ENCODE results near the gene PAXIP1.

The PAXIP1 gene

DNA sequence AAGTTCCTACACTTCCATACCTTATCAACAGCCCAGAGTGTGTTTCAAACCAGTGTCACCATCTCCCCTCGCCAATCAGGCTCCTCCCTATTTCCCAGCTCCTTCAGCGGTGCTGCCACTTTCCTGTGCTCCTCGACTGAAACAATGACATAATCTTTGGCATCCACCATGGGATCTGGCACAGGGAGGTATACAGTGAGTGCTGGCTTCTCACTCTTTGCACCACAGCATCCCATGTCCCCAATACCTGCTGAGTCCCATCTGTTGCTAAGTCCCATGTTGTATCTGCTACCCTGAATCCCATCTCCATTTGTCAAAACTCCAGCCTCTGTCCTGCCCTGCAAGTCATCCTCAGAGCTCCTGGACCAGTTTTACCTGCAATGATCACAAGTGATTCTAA lies 15.4 kb downstream of the PAXIP1 start:
- DNase-seq (ENCODE audit: extremely low spot score) = no peak
- ChIA-PET CTCF (no interaction called here), POLR2A (interaction anchor here (1.5 kb wide), 1 partner anchor 16 kb away, joined by 4 read pairs; the partner anchor contains the start of gene PAXIP1)
- TF ChIP-seq FOXK2 (IDR thresholded peaks at IDR 0.05) = no peak
- TF ChIP-seq ARNT (IDR thresholded peaks at IDR 0.05) = no peak
- TF ChIP-seq BHLHE40 (IDR thresholded peaks at IDR 0.05; ENCODE audit: borderline replicate concordance) = no peak
- TF ChIP-seq LEF1 (IDR thresholded peaks at IDR 0.05; ENCODE audit: borderline replicate concordance) = no peak
- TF ChIP-seq L3MBTL2 (conservative IDR thresholded peaks at IDR 0.05) = no peak
- TF ChIP-seq ELF4 (IDR thresholded peaks at IDR 0.05) = no peak

DNA sequence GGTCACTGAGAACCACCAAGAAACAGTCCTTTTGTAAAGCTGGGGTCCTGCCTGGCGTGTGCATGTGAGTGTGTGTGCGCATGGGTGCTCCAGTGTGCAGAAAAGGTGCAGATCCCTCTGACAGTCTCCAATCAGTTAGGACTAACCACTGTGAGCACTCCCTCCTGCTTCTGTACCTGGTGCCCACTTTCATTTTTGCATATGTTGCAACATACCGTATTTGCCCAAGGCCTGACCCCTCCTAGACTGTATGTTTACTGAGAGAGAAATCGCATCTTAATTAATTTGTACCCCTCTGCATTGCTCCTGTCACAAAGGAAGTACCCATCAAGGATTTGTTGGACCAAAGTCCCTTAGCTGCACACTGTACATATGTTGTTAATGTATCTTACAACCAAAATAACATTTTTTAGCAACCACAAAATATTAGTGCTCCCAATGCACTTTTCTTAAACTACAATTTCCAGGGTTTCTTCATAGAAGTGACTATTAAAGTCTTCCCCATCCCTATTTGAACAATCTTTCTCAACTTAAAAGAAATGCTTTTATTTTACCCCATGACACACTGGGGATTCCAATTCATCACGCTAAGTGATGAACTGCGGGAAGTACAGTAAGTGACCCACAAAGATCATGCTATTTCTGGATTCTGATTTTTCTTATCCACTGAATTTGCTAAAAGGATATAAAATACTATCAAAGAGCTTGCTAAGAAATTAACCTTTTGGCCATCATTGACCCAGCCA lies 16.6 kb downstream of the PAXIP1 start:
- no peak for DNase-seq (ENCODE audit: extremely low spot score)
- TF ChIP-seq ARNT (IDR thresholded peaks at IDR 0.05) (no peak), FOXK2 (IDR thresholded peaks at IDR 0.05) (no peak), FOXM1 (IDR thresholded peaks at IDR 0.05; ENCODE audit: borderline replicate concordance) (no peak), TARDBP (IDR thresholded peaks at IDR 0.05) (no peak), ZNF384 (IDR thresholded peaks at IDR 0.05) (no peak), ELF4 (IDR thresholded peaks at IDR 0.05) (no peak), L3MBTL2 (conservative IDR thresholded peaks at IDR 0.05) (no peak), FOXA1 (IDR thresholded peaks at IDR 0.05) (no peak), SUZ12 (IDR thresholded peaks at IDR 0.05) (no peak), HDGF (IDR thresholded peaks at IDR 0.05; ENCODE audit: borderline replicate concordance) (no peak), NFRKB (IDR thresholded peaks at IDR 0.05) (no peak), BHLHE40 (IDR thresholded peaks at IDR 0.05; ENCODE audit: borderline replicate concordance) (no peak), LEF1 (IDR thresholded peaks at IDR 0.05; ENCODE audit: borderline replicate concordance) (no peak), CTBP1 (IDR thresholded peaks at IDR 0.05; ENCODE audit: borderline replicate concordance) (no peak), SP1 (IDR thresholded peaks at IDR 0.05) (no peak)
- TF ChIP-seq, protein P1, sequence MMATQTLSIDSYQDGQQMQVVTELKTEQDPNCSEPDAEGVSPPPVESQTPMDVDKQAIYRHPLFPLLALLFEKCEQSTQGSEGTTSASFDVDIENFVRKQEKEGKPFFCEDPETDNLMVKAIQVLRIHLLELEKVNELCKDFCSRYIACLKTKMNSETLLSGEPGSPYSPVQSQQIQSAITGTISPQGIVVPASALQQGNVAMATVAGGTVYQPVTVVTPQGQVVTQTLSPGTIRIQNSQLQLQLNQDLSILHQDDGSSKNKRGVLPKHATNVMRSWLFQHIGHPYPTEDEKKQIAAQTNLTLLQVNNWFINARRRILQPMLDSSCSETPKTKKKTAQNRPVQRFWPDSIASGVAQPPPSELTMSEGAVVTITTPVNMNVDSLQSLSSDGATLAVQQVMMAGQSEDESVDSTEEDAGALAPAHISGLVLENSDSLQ (IDR thresholded peaks at IDR 0.05) = no peak
- ChIA-PET POLR2A (no interaction called here), CTCF (no interaction called here)

- CTCF ChIA-PET = interaction anchor here (1.4 kb wide), 1 partner anchor 9 kb away, joined by 6 read pairs; no protein-coding TSS in a partner anchor
- POLR2A ChIA-PET = interaction anchor here (1.1 kb wide), 1 partner anchor 17 kb away, joined by 3 read pairs; no protein-coding TSS in a partner anchor
- DNase-seq (ENCODE audit: extremely low spot score) = no peak
- TF ChIP-seq, protein P1 (IDR thresholded peaks at IDR 0.05) = no peak
- TF ChIP-seq TARDBP (IDR thresholded peaks at IDR 0.05) (no peak), ARNT (IDR thresholded peaks at IDR 0.05) (no peak), SP1 (IDR thresholded peaks at IDR 0.05) (no peak), BHLHE40 (IDR thresholded peaks at IDR 0.05; ENCODE audit: borderline replicate concordance) (no peak), ELF4 (IDR thresholded peaks at IDR 0.05) (no peak), L3MBTL2 (conservative IDR thresholded peaks at IDR 0.05) (no peak), HDGF (IDR thresholded peaks at IDR 0.05; ENCODE audit: borderline replicate concordance) (no peak), LEF1 (IDR thresholded peaks at IDR 0.05; ENCODE audit: borderline replicate concordance) (no peak), NFRKB (IDR thresholded peaks at IDR 0.05) (no peak), ZNF384 (IDR thresholded peaks at IDR 0.05) (no peak), CTBP1 (IDR thresholded peaks at IDR 0.05; ENCODE audit: borderline replicate concordance) (no peak), FOXA1 (IDR thresholded peaks at IDR 0.05) (no peak), FOXM1 (IDR thresholded peaks at IDR 0.05; ENCODE audit: borderline replicate concordance) (no peak), FOXK2 (IDR thresholded peaks at IDR 0.05) (no peak), SUZ12 (IDR thresholded peaks at IDR 0.05) (no peak)
Measured at GRCh38 chr7:154985230-154985629, 17.7 kb downstream of the PAXIP1 start.

- CTCF ChIA-PET = interaction anchor here (0.8 to 1.4 kb wide), 2 partner anchors 8 to 1542 kb away, joined by 4 to 6 read pairs; no protein-coding TSS in a partner anchor
- no peak for DNase-seq (ENCODE audit: extremely low spot score)
- POLR2A ChIA-PET = interaction anchor here (1.1 kb wide), 1 partner anchor 17 kb away, joined by 3 read pairs; no protein-coding TSS in a partner anchor
- TF ChIP-seq NFRKB (IDR thresholded peaks at IDR 0.05) (no peak), ZNF384 (IDR thresholded peaks at IDR 0.05) (no peak), LEF1 (IDR thresholded peaks at IDR 0.05; ENCODE audit: borderline replicate concordance) (no peak), HDGF (IDR thresholded peaks at IDR 0.05; ENCODE audit: borderline replicate concordance) (no peak), CTBP1 (IDR thresholded peaks at IDR 0.05; ENCODE audit: borderline replicate concordance) (no peak), FOXK2 (IDR thresholded peaks at IDR 0.05) (no peak), L3MBTL2 (conservative IDR thresholded peaks at IDR 0.05) (no peak), BHLHE40 (IDR thresholded peaks at IDR 0.05; ENCODE audit: borderline replicate concordance) (no peak), ELF4 (IDR thresholded peaks at IDR 0.05) (no peak), SP1 (IDR thresholded peaks at IDR 0.05) (no peak), SUZ12 (IDR thresholded peaks at IDR 0.05) (no peak), FOXA1 (IDR thresholded peaks at IDR 0.05) (no peak), ARNT (IDR thresholded peaks at IDR 0.05) (no peak), TARDBP (IDR thresholded peaks at IDR 0.05) (no peak), FOXM1 (IDR thresholded peaks at IDR 0.05; ENCODE audit: borderline replicate concordance) (no peak)
- TF ChIP-seq, protein P1 (IDR thresholded peaks at IDR 0.05) = no peak
Measured at GRCh38 chr7:154984601-154985188, 18.2 kb downstream of the PAXIP1 start.

- no peak for DNase-seq (ENCODE audit: extremely low spot score)
- TF ChIP-seq FOXK2 (IDR thresholded peaks at IDR 0.05) = no peak
- TF ChIP-seq NFRKB (IDR thresholded peaks at IDR 0.05) = no peak
- TF ChIP-seq LEF1 (IDR thresholded peaks at IDR 0.05; ENCODE audit: borderline replicate concordance) = no peak
- TF ChIP-seq, protein P1 (IDR thresholded peaks at IDR 0.05) = no peak
- no peak for TF ChIP-seq BHLHE40 (IDR thresholded peaks at IDR 0.05; ENCODE audit: borderline replicate concordance)
- TF ChIP-seq L3MBTL2 (conservative IDR thresholded peaks at IDR 0.05) = no peak
- TF ChIP-seq FOXA1 (IDR thresholded peaks at IDR 0.05) = no peak
- no peak for TF ChIP-seq SUZ12 (IDR thresholded peaks at IDR 0.05)
- TF ChIP-seq FOXM1 (IDR thresholded peaks at IDR 0.05; ENCODE audit: borderline replicate concordance) = no peak
- CTCF ChIA-PET = interaction anchor here (0.9 to 1.9 kb wide), 2 partner anchors 18 to 25 kb away, joined by 3 to 5 read pairs; no protein-coding TSS in a partner anchor
- POLR2A ChIA-PET = interaction anchor here (1.5 kb wide), 1 partner anchor 50 kb away, joined by 4 read pairs; no protein-coding TSS in a partner anchor
Measured at GRCh38 chr7:154978017-154978416, 24.9 kb downstream of the PAXIP1 start.
